GM18951 (cell line): ENCODE data around the gene SPOCK1.
"Not testable (repeated sequence)": the region's sequence is repeated elsewhere in the genome, so short reads cannot be mapped to it uniquely, and the experiment has no call there.

Experiments
- POLR2A ChIP-seq: IDR thresholded peaks from 4 replicates; pipeline ENCODE4 v1.6.1; 2011; ENCODE audit warnings: mild to moderate bottlenecking; ENCODE audit not compliant: insufficient read length, insufficient read depth; ENCODE audit errors: extremely low read depth
- in situ Hi-C: fragments of 300-500 bp; cut with MboI; formaldehyde crosslinking; loops from one replicate; pipeline ENCODE4 v1.12.0; 2022; ENCODE audit warnings: low sequenced_read_pairs, mixed read lengths, inconsistent platforms; ENCODE audit not compliant: unreplicated experiment

SPOCK1 gene

GRCh38 chr5:137498736-137499505, at the start of gene SPOCK1:
TSS of gene SPOCK1 (minus strand) at chr5:137499326.
- in situ Hi-C loops, result no loop called here
- no peak for TF ChIP-seq POLR2A

GRCh38 chr5:137545956-137546355, 46.8 kb upstream of the SPOCK1 start:
- TF ChIP-seq POLR2A, result no peak
- in situ Hi-C loops, result no loop called here

GRCh38 chr5:137535449-137535848, 36.3 kb upstream of the SPOCK1 start:
- in situ Hi-C loops, result not testable (repeated sequence)

- no peak for TF ChIP-seq POLR2A
- in situ Hi-C loops, result no loop called here
Observed at GRCh38 chr5:137533963-137534362, 34.8 kb upstream of the SPOCK1 start.

- in situ Hi-C loops, result no loop called here
Observed at GRCh38 chr5:137531266-137531665, 32.1 kb upstream of the SPOCK1 start.

GRCh38 chr5:137521246-137521645, 22.1 kb upstream of the SPOCK1 start:
- in situ Hi-C loops, result no loop called here
- TF ChIP-seq POLR2A, result no peak

More at GRCh38 chr5:137531266-137531665, 32.1 kb upstream of the SPOCK1 start:
- TF ChIP-seq POLR2A, result no peak

GRCh38 chr5:137516961-137517360, 17.8 kb upstream of the SPOCK1 start:
- no peak for TF ChIP-seq POLR2A
- in situ Hi-C loops, result no loop called here

- in situ Hi-C loops, result no loop called here
- no peak for TF ChIP-seq POLR2A
Observed at GRCh38 chr5:137516251-137516797, 17.2 kb upstream of the SPOCK1 start.

- no peak for TF ChIP-seq POLR2A
- in situ Hi-C loops, result no loop called here
Observed at GRCh38 chr5:137515238-137515637, 16.1 kb upstream of the SPOCK1 start.

- in situ Hi-C loops, result no loop called here
Observed at GRCh38 chr5:137510671-137511070, 11.5 kb upstream of the SPOCK1 start.

GRCh38 chr5:137507150-137507549, 8.0 kb upstream of the SPOCK1 start:
- in situ Hi-C loops, result no loop called here
- TF ChIP-seq POLR2A, result no peak

More at GRCh38 chr5:137510671-137511070, 11.5 kb upstream of the SPOCK1 start:
- no peak for TF ChIP-seq POLR2A

GRCh38 chr5:137506296-137506695, 7.2 kb upstream of the SPOCK1 start:
- in situ Hi-C loops, result no loop called here
- TF ChIP-seq POLR2A, result no peak

- TF ChIP-seq POLR2A, result no peak
- in situ Hi-C loops, result no loop called here
Observed at GRCh38 chr5:137504916-137505315, 5.8 kb upstream of the SPOCK1 start.

GRCh38 chr5:137503456-137503855, 4.3 kb upstream of the SPOCK1 start:
- no peak for TF ChIP-seq POLR2A
- in situ Hi-C loops, result no loop called here
